ENCODE results near the gene PKP4. TPM values are rescaled to one million over a fixed set of nuclear protein-coding genes. Genes with fewer than 3 reads are reported as not detected.

Gene PKP4
- total and polyA plus RNA-seq, 5 experiments from 2014 or later, result 0.34 to 25.7 (median 1.5) TPM

DNA sequence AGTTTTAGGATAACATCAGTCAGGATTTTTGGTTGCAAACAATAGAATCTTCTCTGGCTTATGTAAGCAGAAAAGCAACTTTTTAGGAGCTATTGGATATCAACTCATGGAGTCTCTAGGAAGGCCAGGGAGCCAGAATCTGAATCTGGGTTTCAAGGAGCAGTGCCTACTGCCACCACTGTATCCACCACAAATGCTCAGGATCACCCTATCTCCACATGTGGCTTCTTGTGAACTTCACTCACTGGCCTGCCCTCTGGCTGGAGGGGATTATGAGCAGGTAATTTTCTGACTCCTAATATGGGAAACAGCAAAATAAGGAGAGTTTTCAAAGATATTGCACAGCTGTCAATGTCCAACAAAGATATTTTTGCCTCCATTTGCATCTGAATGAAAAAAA is 142.9 kb downstream of the PKP4 start:
- no peaks in the 10 kb centered on the region for H3K27me3 Mint-ChIP-seq
- no peaks in the 10 kb centered on the region for H3K9me3 Mint-ChIP-seq
- ATAC-seq (no peak), DNase-seq (no peak)
- H3K4me1 Mint-ChIP-seq, result no peaks in the 10 kb centered on the region
- H3K27ac Mint-ChIP-seq, result no peak overlapping the region
- peaks cover 0 to 6% (median 4%) of the 10 kb centered on the region in 3 donors for H3K36me3 Mint-ChIP-seq
- POLR2A ChIA-PET, result no interaction called here
- H3K4me3 Mint-ChIP-seq, result no peak overlapping the region

DNA sequence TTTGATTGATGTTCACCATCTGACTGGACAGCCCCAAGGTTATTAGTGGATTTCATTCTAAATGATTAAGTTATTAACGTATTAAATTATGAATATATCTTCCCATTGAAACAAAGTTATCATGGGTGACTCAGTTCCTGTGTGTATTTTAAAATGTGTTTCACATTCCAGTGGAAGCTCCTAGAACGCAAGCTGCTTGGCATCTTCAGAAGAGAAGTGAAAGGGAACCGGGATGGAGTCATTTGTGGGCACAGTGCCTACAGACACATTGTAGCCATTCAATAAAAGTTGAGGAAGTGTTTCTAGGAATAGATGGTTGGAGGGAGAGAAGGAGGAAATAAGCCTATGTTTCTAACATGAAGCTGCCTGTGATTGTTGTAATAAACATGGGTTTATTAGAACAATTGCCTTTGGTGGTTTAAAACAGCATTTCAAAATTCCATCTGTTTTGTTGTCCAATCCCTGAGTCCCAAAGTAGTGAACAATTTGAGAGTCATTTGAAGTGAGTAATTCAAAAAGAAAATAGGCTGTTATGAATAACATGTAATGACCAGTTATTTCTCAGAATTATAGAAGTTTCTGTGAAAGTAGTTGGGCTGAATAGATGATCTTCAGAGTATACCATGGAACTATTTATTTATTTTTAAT is 143.5 kb downstream of the PKP4 start:
- no peak for DNase-seq
- Mint-ChIP-seq H3K27ac (no peak overlapping the region), H3K9me3 (no peaks in the 10 kb centered on the region), H3K4me1 (no peaks in the 10 kb centered on the region), H3K27me3 (no peaks in the 10 kb centered on the region), H3K36me3 (peaks cover 0 to 6% (median 0%) of the 10 kb centered on the region in 3 donors), H3K4me3 (no peak overlapping the region)
- POLR2A ChIA-PET, result no interaction called here
- ATAC-seq, result no peak

DNA sequence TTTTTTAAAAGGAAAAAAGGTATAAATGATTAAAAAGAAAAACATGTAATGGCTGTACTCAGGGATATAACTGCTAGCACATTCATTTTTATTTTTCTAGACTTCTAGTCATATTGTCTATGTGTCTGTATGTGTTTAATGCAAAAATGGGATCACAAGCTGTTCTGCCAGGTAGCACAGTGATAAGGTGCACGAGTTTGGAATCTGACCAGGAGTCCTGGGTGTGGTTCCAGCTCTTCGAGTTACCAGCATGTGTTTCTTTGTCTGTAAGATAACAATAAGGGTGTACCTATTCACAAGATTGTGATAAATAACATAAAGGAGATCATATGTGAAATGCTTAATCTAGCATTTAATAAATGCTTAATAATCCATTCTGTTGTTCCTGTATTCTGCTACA is 145.3 kb downstream of the PKP4 start:
- H3K9me3 Mint-ChIP-seq, result no peaks in the 10 kb centered on the region
- H3K27me3 Mint-ChIP-seq, result no peaks in the 10 kb centered on the region
- no peaks in the 10 kb centered on the region for H3K4me1 Mint-ChIP-seq
- POLR2A ChIA-PET, result no interaction called here
- no peak overlapping the region for H3K4me3 Mint-ChIP-seq
- ATAC-seq (no peak), DNase-seq (no peak)
- H3K36me3 Mint-ChIP-seq, result peaks cover 0 to 6% (median 2%) of the 10 kb centered on the region in 3 donors
- H3K27ac Mint-ChIP-seq, result no peak overlapping the region

DNA sequence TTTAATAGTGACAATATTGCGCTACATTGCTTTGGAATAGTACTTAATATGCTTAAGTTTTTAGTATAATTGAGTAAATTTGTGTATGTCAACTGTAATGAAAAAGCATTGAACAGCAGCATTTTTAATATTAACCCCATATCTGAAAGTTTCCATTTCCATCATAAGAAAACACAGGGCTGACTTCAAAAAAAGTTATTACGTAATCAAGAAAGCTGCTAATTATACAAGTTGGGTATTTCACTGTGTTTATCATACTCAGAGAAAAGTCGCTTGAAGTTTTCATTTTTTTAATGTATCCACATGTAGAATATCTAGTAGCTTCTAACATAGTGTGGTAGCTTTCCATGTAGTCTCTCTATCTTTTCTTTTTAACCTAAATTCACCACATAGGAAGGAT is 146.5 kb downstream of the PKP4 start:
- POLR2A ChIA-PET, result no interaction called here
- H3K4me3 Mint-ChIP-seq, result no peak overlapping the region
- DNase-seq (no peak), ATAC-seq (no peak)
- peaks cover 0 to 6% (median 2%) of the 10 kb centered on the region in 3 donors for H3K36me3 Mint-ChIP-seq
- no peaks in the 10 kb centered on the region for H3K27me3 Mint-ChIP-seq
- H3K27ac Mint-ChIP-seq, result no peak overlapping the region
- no peaks in the 10 kb centered on the region for H3K9me3 Mint-ChIP-seq
- H3K4me1 Mint-ChIP-seq, result no peaks in the 10 kb centered on the region

DNA sequence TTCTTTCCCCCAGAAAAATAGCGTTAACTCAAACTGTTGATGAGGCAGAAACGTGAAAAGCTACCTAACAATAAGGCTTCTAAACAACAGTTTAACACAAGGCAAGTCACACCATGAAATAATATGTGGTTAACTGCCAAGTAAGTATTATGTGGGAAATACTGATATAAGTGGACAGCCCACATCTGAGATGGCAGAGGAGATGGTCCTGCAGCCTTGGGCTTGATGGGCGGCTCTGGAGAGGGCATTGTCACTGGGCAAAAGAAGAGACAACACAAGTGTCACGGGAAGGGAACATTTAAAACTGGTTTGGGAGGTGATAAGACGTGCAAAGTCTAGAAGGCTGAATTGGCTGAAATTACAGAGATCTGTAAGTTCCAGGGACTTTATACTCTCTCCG is 147.2 kb downstream of the PKP4 start:
- no peak overlapping the region for H3K4me3 Mint-ChIP-seq
- ATAC-seq (no peak), DNase-seq (no peak)
- no peaks in the 10 kb centered on the region for H3K4me1 Mint-ChIP-seq
- peaks cover 0 to 6% (median 2%) of the 10 kb centered on the region in 3 donors for H3K36me3 Mint-ChIP-seq
- H3K27ac Mint-ChIP-seq, result no peak overlapping the region
- no peaks in the 10 kb centered on the region for H3K27me3 Mint-ChIP-seq
- no peaks in the 10 kb centered on the region for H3K9me3 Mint-ChIP-seq
- POLR2A ChIA-PET, result no interaction called here

DNA sequence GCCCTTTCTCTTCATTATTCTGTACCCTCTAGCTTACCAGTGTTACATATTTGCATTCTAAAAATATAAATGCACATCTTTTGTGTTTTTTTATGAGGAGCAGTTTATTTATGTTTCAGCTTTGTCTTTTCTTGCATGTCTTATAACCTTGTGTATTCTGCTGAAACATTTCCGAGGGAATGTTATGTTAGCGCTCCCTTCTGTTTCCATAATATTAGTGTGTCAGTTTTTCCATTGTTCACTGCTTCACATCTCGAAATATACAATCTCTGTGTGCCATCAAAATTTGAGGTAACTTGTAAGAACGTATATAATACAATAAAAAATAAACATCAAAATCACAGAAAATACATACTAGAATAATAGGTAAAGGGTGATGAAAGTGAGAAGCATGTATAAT is 153.3 kb downstream of the PKP4 start:
- Mint-ChIP-seq H3K4me1 (no peaks in the 10 kb centered on the region), H3K9me3 (no peaks in the 10 kb centered on the region), H3K27me3 (no peaks in the 10 kb centered on the region), H3K4me3 (no peak overlapping the region), H3K27ac (no peak overlapping the region), H3K36me3 (peaks cover 0 to 2% (median 0%) of the 10 kb centered on the region in 3 donors)
- no peak for ATAC-seq
- POLR2A ChIA-PET, result no interaction called here
- no peak for DNase-seq

DNA sequence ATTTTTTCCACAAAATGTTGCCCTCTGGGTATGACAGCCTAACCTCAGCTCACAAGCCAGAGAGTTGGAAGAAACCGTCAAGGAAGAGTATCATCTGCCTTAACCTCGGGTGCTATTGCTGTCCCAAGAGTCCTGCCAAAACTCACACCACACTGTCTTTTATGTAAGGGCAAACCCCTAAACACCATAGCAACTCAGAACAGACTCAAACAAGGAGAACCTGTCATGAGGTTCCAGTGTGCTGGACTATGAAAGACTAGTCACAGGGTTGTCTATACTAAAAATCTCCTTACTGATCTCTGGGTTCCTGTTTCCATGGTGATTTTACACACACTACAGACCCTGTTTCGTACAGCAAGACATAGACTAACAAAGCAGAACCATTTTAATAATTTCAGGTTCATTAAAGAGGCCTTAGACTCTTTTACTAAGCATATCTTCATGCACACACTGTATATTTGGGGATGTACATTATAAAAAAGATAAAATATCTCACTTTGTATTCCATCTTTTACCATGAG is 159.8 kb downstream of the PKP4 start:
- H3K4me3 Mint-ChIP-seq, result no peak overlapping the region
- no peaks in the 10 kb centered on the region for H3K27me3 Mint-ChIP-seq
- H3K27ac Mint-ChIP-seq, result no peak overlapping the region
- DNase-seq (no peak), ATAC-seq (no peak)
- H3K36me3 Mint-ChIP-seq, result peaks cover 4 to 8% (median 6%) of the 10 kb centered on the region in 3 donors
- H3K9me3 Mint-ChIP-seq, result no peaks in the 10 kb centered on the region
- H3K4me1 Mint-ChIP-seq, result no peaks in the 10 kb centered on the region
- POLR2A ChIA-PET, result no interaction called here

DNA sequence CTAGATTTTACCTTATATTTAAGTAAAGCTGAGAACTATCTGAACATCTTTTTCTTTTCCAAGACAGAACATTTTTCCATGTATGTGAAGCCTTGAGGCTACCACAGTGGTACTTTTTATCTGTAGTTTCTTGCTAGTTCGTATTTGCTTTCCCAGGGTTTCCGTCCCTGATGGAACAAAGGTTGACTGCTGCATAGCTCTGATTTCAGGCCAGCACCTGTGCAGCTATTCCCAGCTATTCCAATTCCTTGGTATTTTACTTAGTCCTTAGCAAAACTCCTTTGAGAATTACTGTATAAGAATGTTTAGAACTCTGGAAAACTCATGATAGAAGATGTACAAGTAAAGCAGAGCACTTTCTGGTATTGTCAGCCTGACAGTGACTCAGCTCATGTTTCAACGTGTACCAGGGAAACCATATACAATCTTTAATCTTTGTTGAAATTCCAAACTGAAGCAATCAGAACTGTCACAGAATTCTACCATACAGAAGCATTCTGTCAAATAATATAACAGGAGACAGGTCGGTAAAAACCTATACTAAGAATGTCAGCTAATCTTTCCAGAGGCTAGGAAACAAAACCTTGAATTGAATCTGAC is 162.2 kb downstream of the PKP4 start:
- H3K4me3 Mint-ChIP-seq, result no peak overlapping the region
- H3K4me1 Mint-ChIP-seq, result no peaks in the 10 kb centered on the region
- ATAC-seq, result no peak
- H3K27ac Mint-ChIP-seq, result no peak overlapping the region
- H3K9me3 Mint-ChIP-seq, result no peaks in the 10 kb centered on the region
- peaks cover 4 to 16% (median 10%) of the 10 kb centered on the region in 3 donors for H3K36me3 Mint-ChIP-seq
- H3K27me3 Mint-ChIP-seq, result no peaks in the 10 kb centered on the region
- DNase-seq, result no peak
- POLR2A ChIA-PET, result no interaction called here

DNA sequence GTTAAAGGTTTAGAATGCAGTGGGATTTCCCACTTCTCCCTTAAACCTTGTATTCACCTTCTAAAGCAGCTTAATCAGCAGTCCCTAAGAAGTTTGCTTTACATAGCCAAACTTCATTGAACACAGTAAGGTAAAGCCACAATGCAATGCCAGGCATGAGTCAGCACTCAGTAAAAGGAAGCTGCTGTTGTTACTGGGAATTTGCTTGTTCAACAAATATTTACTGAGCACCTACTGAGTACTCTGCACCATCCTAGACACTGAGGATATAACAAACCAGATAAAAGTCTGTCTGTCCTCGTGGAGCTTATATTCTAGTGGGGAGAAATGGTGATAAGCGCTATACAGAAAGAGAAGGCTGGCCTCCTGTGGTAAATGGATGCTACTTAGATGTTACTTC is 162.7 kb downstream of the PKP4 start:
- Mint-ChIP-seq H3K27me3 (no peaks in the 10 kb centered on the region), H3K36me3 (peaks cover 4 to 19% (median 10%) of the 10 kb centered on the region in 3 donors), H3K9me3 (no peaks in the 10 kb centered on the region), H3K27ac (no peak overlapping the region), H3K4me3 (no peak overlapping the region), H3K4me1 (no peaks in the 10 kb centered on the region)
- POLR2A ChIA-PET, result no interaction called here
- no peak for ATAC-seq
- DNase-seq, result no peak

DNA sequence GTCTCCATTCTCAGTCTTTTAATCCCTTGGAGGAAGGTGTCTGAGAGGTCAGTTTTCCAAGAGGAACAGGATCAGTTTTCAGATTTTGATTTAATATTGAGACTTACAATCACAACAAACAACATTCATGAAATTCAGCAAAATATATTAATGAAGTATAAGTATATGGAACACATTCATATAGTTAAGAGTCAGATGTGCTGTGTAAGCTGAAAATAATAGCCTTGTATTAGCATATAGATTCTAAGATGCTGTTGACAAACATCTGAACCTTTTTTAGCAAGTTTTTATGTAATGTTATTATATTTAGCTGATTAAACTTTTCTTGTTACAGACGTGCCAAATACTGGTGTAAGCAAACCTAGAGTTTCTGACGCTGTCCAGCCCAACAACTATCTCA is 163.9 kb downstream of the PKP4 start:
- Mint-ChIP-seq H3K4me3 (no peak overlapping the region), H3K4me1 (no peaks in the 10 kb centered on the region), H3K9me3 (no peaks in the 10 kb centered on the region), H3K27ac (no peak overlapping the region), H3K36me3 (peaks cover 4 to 26% (median 16%) of the 10 kb centered on the region in 3 donors), H3K27me3 (no peaks in the 10 kb centered on the region)
- POLR2A ChIA-PET, result no interaction called here
- DNase-seq (no peak), ATAC-seq (no peak)

DNA sequence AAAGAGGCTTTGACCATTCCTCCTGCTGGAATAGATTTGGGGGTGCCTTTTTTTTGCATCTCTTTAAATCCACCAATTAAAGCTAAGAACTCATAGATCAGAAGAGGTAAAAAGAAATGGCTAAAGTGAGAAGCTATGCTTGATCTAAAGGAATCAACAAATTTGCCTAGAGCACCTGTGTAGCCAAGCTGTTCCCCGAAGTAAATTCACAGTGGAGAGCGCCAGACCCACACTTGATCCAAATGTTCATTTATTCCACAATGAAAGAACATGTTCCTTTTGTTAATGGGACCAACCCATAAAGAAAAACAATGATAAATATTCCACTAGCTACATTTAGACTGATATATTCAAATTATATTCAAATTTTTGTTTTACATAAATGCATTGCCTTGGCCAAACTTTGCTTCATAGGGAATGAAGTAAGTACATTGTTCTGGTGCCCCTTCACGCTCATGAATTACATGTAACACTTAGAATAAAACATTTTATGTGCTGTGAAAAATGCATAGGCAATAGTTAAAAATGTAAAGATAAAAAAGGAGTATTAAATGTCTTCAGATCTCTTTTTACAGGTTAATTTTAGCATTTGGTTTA is 167.4 kb downstream of the PKP4 start:
- Mint-ChIP-seq H3K9me3 (no peaks in the 10 kb centered on the region), H3K4me1 (no peaks in the 10 kb centered on the region), H3K4me3 (no peak overlapping the region), H3K27ac (no peak overlapping the region), H3K27me3 (no peaks in the 10 kb centered on the region), H3K36me3 (peaks cover 4 to 27% (median 16%) of the 10 kb centered on the region in 3 donors)
- POLR2A ChIA-PET, result no interaction called here
- no peak for DNase-seq
- ATAC-seq, result no peak

DNA sequence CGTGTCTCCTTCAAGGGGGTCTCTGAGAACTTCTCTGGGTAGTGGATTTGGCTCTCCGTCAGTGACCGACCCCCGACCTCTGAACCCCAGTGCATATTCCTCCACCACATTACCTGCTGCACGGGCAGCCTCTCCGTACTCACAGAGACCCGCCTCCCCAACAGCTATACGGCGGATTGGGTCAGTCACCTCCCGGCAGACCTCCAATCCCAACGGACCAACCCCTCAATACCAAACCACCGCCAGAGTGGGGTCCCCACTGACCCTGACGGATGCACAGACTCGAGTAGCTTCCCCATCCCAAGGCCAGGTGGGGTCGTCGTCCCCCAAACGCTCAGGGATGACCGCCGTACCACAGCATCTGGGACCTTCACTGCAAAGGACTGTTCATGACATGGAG is 168.2 kb downstream of the PKP4 start:
- Mint-ChIP-seq H3K36me3 (peaks cover 4 to 28% (median 16%) of the 10 kb centered on the region in 3 donors), H3K4me1 (no peaks in the 10 kb centered on the region), H3K27ac (no peak overlapping the region), H3K27me3 (no peaks in the 10 kb centered on the region), H3K9me3 (no peaks in the 10 kb centered on the region), H3K4me3 (no peak overlapping the region)
- ATAC-seq, result no peak
- peak in 1 of 10 donors; percentile 59 for DNase-seq
- POLR2A ChIA-PET, result no interaction called here

DNA sequence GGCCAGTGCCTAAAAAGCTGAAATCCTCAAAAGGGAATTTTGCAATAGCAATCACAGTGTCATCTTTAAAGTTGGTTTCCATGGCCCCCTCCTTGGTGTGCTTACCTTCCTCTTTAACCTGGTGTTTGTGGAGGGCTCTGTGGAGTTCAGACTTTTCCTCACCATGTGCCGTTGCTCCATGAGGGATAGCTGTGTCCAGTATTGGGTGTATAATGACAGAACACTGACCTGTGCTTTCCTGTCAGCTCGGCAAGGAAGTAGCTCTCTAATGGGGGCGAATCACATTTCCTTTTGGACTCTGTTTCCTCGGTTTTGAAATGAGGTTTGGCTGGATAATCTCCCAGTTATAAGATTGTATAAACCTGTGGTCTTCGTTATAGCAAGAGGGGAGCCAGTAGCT is 172.4 kb downstream of the PKP4 start:
- H3K27ac Mint-ChIP-seq, result no peak overlapping the region
- DNase-seq (no peak), ATAC-seq (no peak)
- H3K27me3 Mint-ChIP-seq, result no peaks in the 10 kb centered on the region
- H3K4me1 Mint-ChIP-seq, result no peaks in the 10 kb centered on the region
- H3K4me3 Mint-ChIP-seq, result no peak overlapping the region
- no peaks in the 10 kb centered on the region for H3K9me3 Mint-ChIP-seq
- H3K36me3 Mint-ChIP-seq, result peaks cover 5 to 26% (median 25%) of the 10 kb centered on the region in 3 donors
- POLR2A ChIA-PET, result no interaction called here
